Keratinocyte (primary cell): ENCODE results near the gene ZNF668.

Source experiments
- EZH2 ChIP-seq: IDR thresholded peaks from one replicate; pipeline ENCODE4 v1.6.1; 2012; ENCODE audit warnings: inconsistent platforms, mild to moderate bottlenecking, low read length, moderate library complexity
- TF ChIP-seq, protein P1 (sequence below), 3 experiments: IDR thresholded peaks in 1 of 3; conservative IDR thresholded peaks in 1 of 3; optimal IDR thresholded peaks in 1 of 3; 2 replicates in 2 of 3; 3 replicates in 1 of 3; pipeline versions ENCODE3 to v1.5.1; 2011; ENCODE audit warnings: low read length in 3 of 3, mild to moderate bottlenecking in 3 of 3, moderate library complexity in 2 of 3, control low read depth in 1 of 3, inconsistent platforms in 1 of 3; ENCODE audit not compliant: insufficient read depth in 2 of 3; ENCODE audit errors: extremely low read depth in 1 of 3

DNA sequence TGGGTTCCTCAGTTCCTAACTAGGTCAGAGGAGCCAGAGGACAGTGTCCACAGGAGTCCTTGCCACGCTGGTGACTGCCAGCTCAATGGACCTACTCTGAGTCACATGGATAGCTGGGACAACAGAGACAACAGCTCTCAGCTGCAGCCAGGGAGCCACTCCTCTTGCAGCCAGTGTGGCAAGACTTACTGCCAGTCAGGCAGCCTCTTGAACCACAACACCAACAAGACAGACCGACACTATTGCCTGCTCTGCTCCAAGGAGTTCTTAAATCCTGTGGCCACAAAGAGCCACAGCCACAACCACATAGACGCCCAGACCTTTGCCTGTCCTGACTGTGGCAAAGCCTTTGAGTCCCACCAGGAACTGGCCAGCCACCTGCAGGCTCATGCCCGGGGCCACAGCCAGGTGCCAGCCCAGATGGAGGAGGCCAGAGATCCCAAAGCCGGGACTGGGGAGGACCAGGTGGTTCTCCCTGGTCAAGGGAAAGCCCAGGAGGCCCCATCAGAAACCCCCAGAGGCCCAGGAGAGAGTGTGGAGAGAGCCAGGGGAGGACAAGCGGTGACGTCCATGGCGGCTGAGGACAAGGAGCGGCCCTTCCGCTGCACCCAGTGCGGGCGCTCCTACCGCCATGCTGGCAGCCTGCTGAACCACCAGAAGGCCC, 6.8 kb upstream of the ZNF668 start:
- TF ChIP-seq, protein P1, sequence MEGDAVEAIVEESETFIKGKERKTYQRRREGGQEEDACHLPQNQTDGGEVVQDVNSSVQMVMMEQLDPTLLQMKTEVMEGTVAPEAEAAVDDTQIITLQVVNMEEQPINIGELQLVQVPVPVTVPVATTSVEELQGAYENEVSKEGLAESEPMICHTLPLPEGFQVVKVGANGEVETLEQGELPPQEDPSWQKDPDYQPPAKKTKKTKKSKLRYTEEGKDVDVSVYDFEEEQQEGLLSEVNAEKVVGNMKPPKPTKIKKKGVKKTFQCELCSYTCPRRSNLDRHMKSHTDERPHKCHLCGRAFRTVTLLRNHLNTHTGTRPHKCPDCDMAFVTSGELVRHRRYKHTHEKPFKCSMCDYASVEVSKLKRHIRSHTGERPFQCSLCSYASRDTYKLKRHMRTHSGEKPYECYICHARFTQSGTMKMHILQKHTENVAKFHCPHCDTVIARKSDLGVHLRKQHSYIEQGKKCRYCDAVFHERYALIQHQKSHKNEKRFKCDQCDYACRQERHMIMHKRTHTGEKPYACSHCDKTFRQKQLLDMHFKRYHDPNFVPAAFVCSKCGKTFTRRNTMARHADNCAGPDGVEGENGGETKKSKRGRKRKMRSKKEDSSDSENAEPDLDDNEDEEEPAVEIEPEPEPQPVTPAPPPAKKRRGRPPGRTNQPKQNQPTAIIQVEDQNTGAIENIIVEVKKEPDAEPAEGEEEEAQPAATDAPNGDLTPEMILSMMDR (optimal IDR thresholded peaks at IDR 0.05 in 1 of 3, IDR thresholded peaks at IDR 0.05 in 1 of 3, conservative IDR thresholded peaks at IDR 0.05 in 1 of 3; ENCODE audit: extremely low read depth in 1 of 3, insufficient read depth in 2 of 3, low read length in 3 of 3), result no peak
- TF ChIP-seq EZH2, result no peak
